Upper lobe of right lung (tissue), 1 donor: Measurements from ENCODE around the gene DPY19L1. TPM values are rescaled to one million over a fixed set of nuclear protein-coding genes. Genes with fewer than 3 reads are reported as not detected.
"Not testable (repeated sequence)": the region's sequence is repeated elsewhere in the genome, so short reads cannot be mapped to it uniquely, and the experiment has no call there.

Experiments used
- ATAC-seq: fragments of 200-7000 bp; cut with Tn5 transposase; one replicate; pipeline ENCODE4 v1.9.1; 2020; ENCODE audit warnings: mild to moderate bottlenecking, moderate library complexity
- DNase-seq: peaks from one replicate; pipeline ENCODE4 v3.0.0-alpha.2; 2020
- H3K27ac ChIP-seq: fragments of 200-600 bp; one replicate; pipeline ENCODE4 v1.8.0; 2022
- H3K27me3 ChIP-seq: fragments of 200-600 bp; one replicate; pipeline ENCODE4 v1.8.0; 2022; ENCODE audit warnings: mild to moderate bottlenecking
- H3K36me3 ChIP-seq: fragments of 200-600 bp; one replicate; pipeline ENCODE4 v1.8.0; 2022
- H3K4me1 ChIP-seq: fragments of 200-600 bp; one replicate; pipeline ENCODE4 v1.8.0; 2022
- H3K4me3 ChIP-seq: fragments of 200-600 bp; one replicate; pipeline ENCODE4 v1.8.0; 2022; ENCODE audit warnings: mild to moderate bottlenecking
- H3K9me3 ChIP-seq: fragments of 200-600 bp; one replicate; pipeline ENCODE4 v1.8.0; 2022
- intact Hi-C: fragments of 100-400 bp; cut with DNase I; formaldehyde crosslinking; loops from one replicate; pipeline ENCODE4 v1.11.0; 2022
- total RNA-seq: library from RNA; stranded (reverse); fragmentation: NEBNext Ultra II Directional; extraction: Animal tissue kit (Norgen Biotek cat#: 25700); gene quantifications from one replicate; pipeline ENCODE4 v1.2.1, GENCODE V29; 2021
- TF ChIP-seq, protein P1 (sequence below): fragments of 200-600 bp; IDR thresholded peaks from one replicate; pipeline ENCODE4 v1.8.0; 2022; ENCODE audit warnings: antibody characterized with exemption
- donor health status: DM: no; HTN: yes; CAD: no; lungs with severe emphysema.

DPY19L1 gene
- total RNA-seq, 1 donor from 2014 or later = 52.0 TPM

DNA sequence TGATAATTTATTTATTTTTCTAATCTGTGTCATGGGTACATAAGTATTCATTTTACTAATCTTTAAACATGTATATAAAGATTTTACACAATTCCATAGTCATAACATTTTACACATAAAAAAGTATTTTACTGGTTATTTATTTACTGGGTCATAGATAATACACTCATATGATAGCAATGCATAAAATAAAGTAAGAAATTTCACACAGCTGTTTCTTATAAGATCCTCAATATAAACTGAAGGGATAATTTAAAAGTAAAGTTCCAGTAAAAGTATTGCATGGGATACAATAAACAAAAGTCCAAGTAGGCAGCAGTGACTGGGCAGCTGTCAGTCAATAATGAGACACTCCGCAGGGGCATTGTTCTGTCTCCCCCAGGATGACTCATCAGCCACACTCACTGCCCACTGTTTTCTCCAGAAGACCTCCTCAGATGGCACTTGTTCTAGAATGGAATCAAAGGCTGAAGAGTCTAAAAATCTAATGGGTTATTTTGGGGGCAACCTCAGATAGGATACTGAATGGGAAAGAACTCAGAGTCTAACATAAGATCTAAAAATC lies 32.7 kb downstream of the DPY19L1 start:
- Histone ChIP-seq H3K36me3 (no peaks in the 10 kb centered on the region), H3K27me3 (no peaks in the 10 kb centered on the region), H3K27ac (peak overlapping the region; percentile 9), H3K4me3 (no peak overlapping the region), H3K4me1 (no peaks in the 10 kb centered on the region), H3K9me3 (no peaks in the 10 kb centered on the region)
- TF ChIP-seq, protein P1, sequence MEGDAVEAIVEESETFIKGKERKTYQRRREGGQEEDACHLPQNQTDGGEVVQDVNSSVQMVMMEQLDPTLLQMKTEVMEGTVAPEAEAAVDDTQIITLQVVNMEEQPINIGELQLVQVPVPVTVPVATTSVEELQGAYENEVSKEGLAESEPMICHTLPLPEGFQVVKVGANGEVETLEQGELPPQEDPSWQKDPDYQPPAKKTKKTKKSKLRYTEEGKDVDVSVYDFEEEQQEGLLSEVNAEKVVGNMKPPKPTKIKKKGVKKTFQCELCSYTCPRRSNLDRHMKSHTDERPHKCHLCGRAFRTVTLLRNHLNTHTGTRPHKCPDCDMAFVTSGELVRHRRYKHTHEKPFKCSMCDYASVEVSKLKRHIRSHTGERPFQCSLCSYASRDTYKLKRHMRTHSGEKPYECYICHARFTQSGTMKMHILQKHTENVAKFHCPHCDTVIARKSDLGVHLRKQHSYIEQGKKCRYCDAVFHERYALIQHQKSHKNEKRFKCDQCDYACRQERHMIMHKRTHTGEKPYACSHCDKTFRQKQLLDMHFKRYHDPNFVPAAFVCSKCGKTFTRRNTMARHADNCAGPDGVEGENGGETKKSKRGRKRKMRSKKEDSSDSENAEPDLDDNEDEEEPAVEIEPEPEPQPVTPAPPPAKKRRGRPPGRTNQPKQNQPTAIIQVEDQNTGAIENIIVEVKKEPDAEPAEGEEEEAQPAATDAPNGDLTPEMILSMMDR = no peak
- intact Hi-C loops = no loop called here
- DNase-seq (no peak), ATAC-seq (no peak)

GRCh38 chr7:35003679-35004303 lies 33.5 kb downstream of the DPY19L1 start:
- no peak overlapping the region for H3K27ac ChIP-seq
- H3K36me3 ChIP-seq = no peaks in the 10 kb centered on the region
- intact Hi-C loops = no loop called here
- H3K4me3 ChIP-seq = no peak overlapping the region
- H3K27me3 ChIP-seq = no peaks in the 10 kb centered on the region
- DNase-seq = peak; percentile 84
- H3K9me3 ChIP-seq = no peaks in the 10 kb centered on the region
- H3K4me1 ChIP-seq = no peaks in the 10 kb centered on the region
- peak; percentile 97 for ATAC-seq
- TF ChIP-seq, protein P1 = no peak

GRCh38 chr7:35003177-35003650 lies 34.1 kb downstream of the DPY19L1 start:
- peak; percentile 47 for ATAC-seq

GRCh38 chr7:34998335-34998734 lies 39.0 kb downstream of the DPY19L1 start:
- H3K36me3 ChIP-seq, DNase-seq, H3K4me1 ChIP-seq, ATAC-seq, H3K4me3 ChIP-seq, H3K27ac ChIP-seq, H3K9me3 ChIP-seq, intact Hi-C loops, H3K27me3 ChIP-seq: not testable (repeated sequence)

More at GRCh38 chr7:35003177-35003650, 34.1 kb downstream of the DPY19L1 start:
- H3K36me3 ChIP-seq, H3K9me3 ChIP-seq, H3K4me3 ChIP-seq, DNase-seq, H3K4me1 ChIP-seq, intact Hi-C loops, H3K27me3 ChIP-seq, H3K27ac ChIP-seq: not testable (repeated sequence)

- DNase-seq, intact Hi-C loops, H3K27ac ChIP-seq, H3K36me3 ChIP-seq, H3K27me3 ChIP-seq, H3K4me1 ChIP-seq, H3K4me3 ChIP-seq, H3K9me3 ChIP-seq: not testable (repeated sequence)
- ATAC-seq = peak; percentile 64
Observed at GRCh38 chr7:34996423-34997090, 40.7 kb downstream of the DPY19L1 start.

GRCh38 chr7:34995757-34996156 lies 41.5 kb downstream of the DPY19L1 start:
- H3K4me3 ChIP-seq = no peak overlapping the region
- no peaks in the 10 kb centered on the region for H3K27me3 ChIP-seq
- H3K36me3 ChIP-seq = no peaks in the 10 kb centered on the region
- DNase-seq (no peak), ATAC-seq (no peak)
- H3K9me3 ChIP-seq = no peaks in the 10 kb centered on the region
- H3K4me1 ChIP-seq = no peaks in the 10 kb centered on the region
- no peak overlapping the region for H3K27ac ChIP-seq
- TF ChIP-seq, protein P1 = no peak
- intact Hi-C loops = no loop called here
